ENCODE data around the gene BFSP1. TPM values are rescaled to one million over a fixed set of nuclear protein-coding genes. Genes with fewer than 3 reads are reported as not detected.

BFSP1 gene
- total and polyA plus RNA-seq, 2 experiments from 2014 or later = 2.0 to 2.3 TPM

- H3K9me2 ChIP-seq (replicated peaks; ENCODE audit: insufficient read depth) = no peaks in the 10 kb centered on the region
- peaks cover 3% of the 10 kb centered on the region for H3K79me2 ChIP-seq
- 79% methylated on average over 2 of the region's 2 CpGs for WGBS (ENCODE audit: low lambda C conversion rate, missing lambda C conversion rate)
- no peaks in the 10 kb centered on the region for H3K27me3 ChIP-seq
- no peak overlapping the region for H3K4me3 ChIP-seq
- DNase-seq (ENCODE audit: low spot score) = no peak
- H3K4me2 ChIP-seq = no peak overlapping the region
- no peaks in the 10 kb centered on the region for H3K36me3 ChIP-seq (replicated peaks; ENCODE audit: insufficient read depth, low read depth)
- H4K20me1 ChIP-seq (ENCODE audit: insufficient read depth, poor library complexity, severe bottlenecking) = no peaks in the 10 kb centered on the region
- peak overlapping the region; percentile 65 for H3K27ac ChIP-seq
- H3K4me1 ChIP-seq (ENCODE audit: insufficient read depth) = peaks cover 13% of the 10 kb centered on the region
- no peaks in the 10 kb centered on the region for H3K9me3 ChIP-seq (ENCODE audit: low read depth)
- H2AFZ ChIP-seq = no peak overlapping the region
- TF ChIP-seq EZH2phosphoT487 (IDR thresholded peaks at IDR 0.05; ENCODE audit: low read depth, severe bottlenecking, unreplicated experiment) = no peak
- no peak for TF ChIP-seq EZH2 (IDR thresholded peaks at IDR 0.05; ENCODE audit: borderline replicate concordance)
- TF ChIP-seq, protein P1, sequence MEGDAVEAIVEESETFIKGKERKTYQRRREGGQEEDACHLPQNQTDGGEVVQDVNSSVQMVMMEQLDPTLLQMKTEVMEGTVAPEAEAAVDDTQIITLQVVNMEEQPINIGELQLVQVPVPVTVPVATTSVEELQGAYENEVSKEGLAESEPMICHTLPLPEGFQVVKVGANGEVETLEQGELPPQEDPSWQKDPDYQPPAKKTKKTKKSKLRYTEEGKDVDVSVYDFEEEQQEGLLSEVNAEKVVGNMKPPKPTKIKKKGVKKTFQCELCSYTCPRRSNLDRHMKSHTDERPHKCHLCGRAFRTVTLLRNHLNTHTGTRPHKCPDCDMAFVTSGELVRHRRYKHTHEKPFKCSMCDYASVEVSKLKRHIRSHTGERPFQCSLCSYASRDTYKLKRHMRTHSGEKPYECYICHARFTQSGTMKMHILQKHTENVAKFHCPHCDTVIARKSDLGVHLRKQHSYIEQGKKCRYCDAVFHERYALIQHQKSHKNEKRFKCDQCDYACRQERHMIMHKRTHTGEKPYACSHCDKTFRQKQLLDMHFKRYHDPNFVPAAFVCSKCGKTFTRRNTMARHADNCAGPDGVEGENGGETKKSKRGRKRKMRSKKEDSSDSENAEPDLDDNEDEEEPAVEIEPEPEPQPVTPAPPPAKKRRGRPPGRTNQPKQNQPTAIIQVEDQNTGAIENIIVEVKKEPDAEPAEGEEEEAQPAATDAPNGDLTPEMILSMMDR (IDR thresholded peaks at IDR 0.05; ENCODE audit: poor library complexity) = no peak
These were observed 31.7 kb upstream of the BFSP1 start for GRCh38 chr20:17562804-17563305.

GRCh38 chr20:17560344-17561074 lies 29.3 kb upstream of the BFSP1 start:
- Histone ChIP-seq H3K4me3 (no peak overlapping the region), H2AFZ (no peak overlapping the region), H4K20me1 (ENCODE audit: insufficient read depth, poor library complexity, severe bottlenecking) (no peaks in the 10 kb centered on the region), H3K4me1 (ENCODE audit: insufficient read depth) (peaks cover 29% of the 10 kb centered on the region), H3K79me2 (no peaks in the 10 kb centered on the region), H3K4me2 (no peak overlapping the region), H3K9me3 (ENCODE audit: low read depth) (no peaks in the 10 kb centered on the region), H3K27ac (no peak overlapping the region), H3K9me2 (replicated peaks; ENCODE audit: insufficient read depth) (no peaks in the 10 kb centered on the region), H3K27me3 (no peaks in the 10 kb centered on the region), H3K36me3 (replicated peaks; ENCODE audit: insufficient read depth, low read depth) (no peaks in the 10 kb centered on the region)
- DNase-seq (ENCODE audit: low spot score) = no peak
- TF ChIP-seq EZH2phosphoT487 (IDR thresholded peaks at IDR 0.05; ENCODE audit: low read depth, severe bottlenecking, unreplicated experiment) (no peak), EZH2 (IDR thresholded peaks at IDR 0.05; ENCODE audit: borderline replicate concordance) (no peak)
- TF ChIP-seq, protein P1 (IDR thresholded peaks at IDR 0.05; ENCODE audit: poor library complexity) = no peak
- 92% methylated on average over 5 of the region's 5 CpGs for WGBS (ENCODE audit: low lambda C conversion rate, missing lambda C conversion rate)

DNA sequence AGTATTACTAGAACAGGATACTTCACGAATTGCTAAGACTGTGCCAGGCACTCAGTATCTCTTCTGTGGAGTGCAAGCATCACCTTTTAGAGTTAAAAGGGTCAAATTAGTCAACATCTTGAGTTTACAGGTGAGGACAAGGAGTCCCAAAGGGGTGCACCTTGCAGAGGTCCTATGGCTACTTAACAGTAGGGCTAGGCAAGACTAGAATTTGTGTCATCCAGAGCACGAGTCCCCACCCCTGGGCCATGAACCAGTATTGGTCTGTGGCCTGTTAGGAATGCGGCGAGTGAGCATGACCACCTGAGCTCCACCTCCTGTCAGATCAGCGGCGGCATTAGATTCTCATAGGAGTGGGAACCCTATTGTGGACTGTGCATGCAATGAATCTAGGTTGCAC lies 28.2 kb upstream of the BFSP1 start:
- Histone ChIP-seq H2AFZ (no peak overlapping the region), H3K79me2 (no peaks in the 10 kb centered on the region), H4K20me1 (ENCODE audit: insufficient read depth, poor library complexity, severe bottlenecking) (no peaks in the 10 kb centered on the region), H3K4me3 (no peak overlapping the region), H3K4me2 (no peak overlapping the region), H3K27me3 (no peaks in the 10 kb centered on the region), H3K9me2 (replicated peaks; ENCODE audit: insufficient read depth) (no peaks in the 10 kb centered on the region), H3K27ac (peak overlapping the region; percentile 98), H3K9me3 (ENCODE audit: low read depth) (no peaks in the 10 kb centered on the region), H3K36me3 (replicated peaks; ENCODE audit: insufficient read depth, low read depth) (no peaks in the 10 kb centered on the region), H3K4me1 (ENCODE audit: insufficient read depth) (peaks cover 29% of the 10 kb centered on the region)
- no peak for TF ChIP-seq EZH2phosphoT487 (IDR thresholded peaks at IDR 0.05; ENCODE audit: low read depth, severe bottlenecking, unreplicated experiment)
- TF ChIP-seq EZH2 (IDR thresholded peaks at IDR 0.05; ENCODE audit: borderline replicate concordance) = no peak
- TF ChIP-seq, protein P1 (IDR thresholded peaks at IDR 0.05; ENCODE audit: poor library complexity) = no peak
- DNase-seq (ENCODE audit: low spot score) = no peak
- WGBS (ENCODE audit: low lambda C conversion rate, missing lambda C conversion rate) = 96% methylated on average over 6 of the region's 6 CpGs

Data from hepatocyte (in vitro differentiated cells).